ENCODE results near the gene PCNX3. TPM values are rescaled to one million over a fixed set of nuclear protein-coding genes. Genes with fewer than 3 reads are reported as not detected.
"Not testable (repeated sequence)": the region's sequence is repeated elsewhere in the genome, so short reads cannot be mapped to it uniquely, and the experiment has no call there.

PCNX3 gene
- polyA plus RNA-seq, 1 donor, result 21.7 TPM

- DNase-seq, result no peak
Measured at GRCh38 chr11:65655570-65656332, 40.2 kb downstream of the PCNX3 start.

- DNase-seq, result no peak
Measured at GRCh38 chr11:65657426-65657825, 41.9 kb downstream of the PCNX3 start.

- no peak for DNase-seq
Measured at GRCh38 chr11:65658174-65659021, 42.8 kb downstream of the PCNX3 start.

GRCh38 chr11:65660038-65660437, 44.5 kb downstream of the PCNX3 start:
- no peak for DNase-seq

- DNase-seq, result not testable (repeated sequence)
Measured at GRCh38 chr11:65660908-65661307, 45.3 kb downstream of the PCNX3 start.

- DNase-seq, result no peak
Measured at GRCh38 chr11:65661599-65662246, 46.1 kb downstream of the PCNX3 start.

GRCh38 chr11:65662247-65662798, 46.7 kb downstream of the PCNX3 start:
- DNase-seq, result no peak

GRCh38 chr11:65662799-65663638, 47.4 kb downstream of the PCNX3 start, which contains the start of gene RELA:
RELA (minus strand) TSS chr11:65662916; CDS start chr11:65662832, 84 bp downstream.
- DNase-seq, result peak; percentile 96

- peak; percentile 82 for DNase-seq
Measured at GRCh38 chr11:65663639-65664200, 48.1 kb downstream of the PCNX3 start.

- no peak for DNase-seq
Measured at GRCh38 chr11:65672180-65672860, 56.7 kb downstream of the PCNX3 start.

GRCh38 chr11:65672982-65673381, 57.4 kb downstream of the PCNX3 start:
- DNase-seq, result no peak

GRCh38 chr11:65680192-65680743, 64.7 kb downstream of the PCNX3 start:
- DNase-seq, result no peak

GRCh38 chr11:65683480-65683879, 67.9 kb downstream of the PCNX3 start:
- DNase-seq, result not testable (repeated sequence)

- no peak for DNase-seq
Measured at GRCh38 chr11:65685981-65686380, 70.4 kb downstream of the PCNX3 start.

Other genes starting within 250 kb of the PCNX3 start
- 10.0 TPM for gene SLC25A45, start 233.1 kb upstream of the PCNX3 start, polyA plus RNA-seq (ENCODE audit: insufficient read length)
- 11.4 TPM for gene FRMD8, start 229.1 kb upstream of the PCNX3 start, polyA plus RNA-seq (ENCODE audit: insufficient read length)
- 88.9 TPM for gene NEAT1, start 193.0 kb upstream of the PCNX3 start, polyA plus RNA-seq (ENCODE audit: insufficient read length)
- 191 TPM for gene MALAT1, start 116.7 kb upstream of the PCNX3 start, polyA plus RNA-seq (ENCODE audit: insufficient read length)
- gene SCYL1, start 90.7 kb upstream of the PCNX3 start, polyA plus RNA-seq (ENCODE audit: insufficient read length), result 54.1 TPM
- gene LTBP3, start 57.4 kb upstream of the PCNX3 start, polyA plus RNA-seq (ENCODE audit: insufficient read length), result 126 TPM
- 61.4 TPM for gene ZNRD2, start 45.3 kb upstream of the PCNX3 start, polyA plus RNA-seq (ENCODE audit: insufficient read length)
- gene FAM89B, start 43.2 kb upstream of the PCNX3 start, polyA plus RNA-seq (ENCODE audit: insufficient read length), result 52.5 TPM
- gene EHBP1L1, start 39.7 kb upstream of the PCNX3 start, polyA plus RNA-seq (ENCODE audit: insufficient read length), result 391 TPM
- gene KCNK7, start 20.0 kb upstream of the PCNX3 start, polyA plus RNA-seq (ENCODE audit: insufficient read length), result 1.8 TPM
- 33.6 TPM for gene MAP3K11, start 1.6 kb upstream of the PCNX3 start, polyA plus RNA-seq (ENCODE audit: insufficient read length)
- 41.7 TPM for gene SIPA1, start 22.3 kb downstream of the PCNX3 start, polyA plus RNA-seq (ENCODE audit: insufficient read length)
- 50.6 TPM for gene RELA, start 47.1 kb downstream of the PCNX3 start, polyA plus RNA-seq (ENCODE audit: insufficient read length)
- gene KAT5, start 96.5 kb downstream of the PCNX3 start, polyA plus RNA-seq (ENCODE audit: insufficient read length), result 39.2 TPM
- 25.7 TPM for gene RNASEH2C, start 105.0 kb downstream of the PCNX3 start, polyA plus RNA-seq (ENCODE audit: insufficient read length)
- 2.1 TPM for gene AP5B1, start 165.2 kb downstream of the PCNX3 start, polyA plus RNA-seq (ENCODE audit: insufficient read length)
- not detected for gene OVOL1, start 171.3 kb downstream of the PCNX3 start, polyA plus RNA-seq (ENCODE audit: insufficient read length)
- 1.6 TPM for gene SNX32, start 218.2 kb downstream of the PCNX3 start, polyA plus RNA-seq (ENCODE audit: insufficient read length)
- 626 TPM for gene CFL1, start 242.4 kb downstream of the PCNX3 start, polyA plus RNA-seq (ENCODE audit: insufficient read length)
- 52.3 TPM for gene MUS81, start 244.7 kb downstream of the PCNX3 start, polyA plus RNA-seq (ENCODE audit: insufficient read length)

All from hindlimb muscle (tissue), 1 donor.